HG02870 (cell line): ENCODE measurements around the gene IDUA.

Source experiments
- ATAC-seq: cut with Tn5 transposase; IDR thresholded peaks from one replicate; pipeline ENCODE4 v1.9.1; 2021; ENCODE audit warnings: mild to moderate bottlenecking, moderate library complexity; ENCODE audit not compliant: unreplicated experiment

Gene IDUA

DNA sequence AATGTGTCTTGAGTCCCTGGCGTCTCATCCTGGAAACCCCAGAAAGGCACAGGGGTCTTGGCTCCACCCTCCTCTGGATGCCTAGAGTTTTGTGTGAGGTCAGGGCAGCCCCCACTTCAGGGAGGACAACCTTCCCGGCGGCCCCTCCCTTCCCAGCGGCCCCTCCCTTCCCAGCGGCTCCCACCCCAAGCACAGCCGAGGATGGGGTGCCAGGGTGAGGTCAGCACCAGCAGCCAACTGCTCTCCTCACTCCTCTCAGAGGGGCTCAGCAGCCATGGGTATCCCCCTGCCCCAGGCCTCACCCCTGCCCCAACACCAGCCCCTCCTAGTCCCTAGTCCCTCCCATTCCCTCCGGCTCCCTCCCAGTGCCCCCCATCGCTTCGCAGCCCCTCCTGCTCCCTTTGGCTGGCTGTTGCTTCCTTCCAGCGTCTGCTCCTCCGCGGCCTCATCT is 30.9 kb upstream of the IDUA start:
- no peak for ATAC-seq

DNA sequence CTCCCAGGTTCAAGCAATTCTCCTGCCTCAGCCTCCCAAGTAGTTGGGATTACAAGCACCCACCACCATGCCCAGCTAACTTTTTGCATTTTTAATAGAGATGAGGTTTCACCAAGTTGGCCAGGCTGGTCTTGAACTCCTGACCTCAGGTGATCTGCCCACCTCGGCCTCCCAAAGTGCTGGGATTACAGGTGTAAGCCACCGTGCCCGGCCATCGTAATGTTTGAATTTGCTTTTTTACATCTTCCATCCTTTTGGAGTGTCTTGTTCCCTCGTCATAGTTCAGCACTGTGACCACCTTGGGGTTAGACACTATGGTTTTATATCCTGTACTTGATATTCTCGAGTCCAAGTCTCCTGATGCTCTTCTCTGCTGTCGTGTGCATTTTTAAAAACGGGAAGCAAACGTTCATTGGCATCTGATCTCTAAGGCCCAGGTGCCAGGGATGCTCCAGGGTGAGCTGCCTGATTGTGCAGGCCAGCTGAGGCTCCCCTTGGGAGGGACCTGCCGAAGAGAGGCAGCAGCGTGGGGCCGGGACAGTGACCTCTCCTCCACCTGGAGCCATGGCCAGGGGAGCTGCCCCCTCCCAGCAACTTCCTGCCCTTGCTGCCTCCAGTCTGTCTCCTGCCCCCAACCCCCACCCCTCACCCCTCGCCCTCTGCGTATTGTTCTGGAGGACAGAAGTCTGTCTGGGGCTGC is 30.2 kb upstream of the IDUA start:
- ATAC-seq = no peak

DNA sequence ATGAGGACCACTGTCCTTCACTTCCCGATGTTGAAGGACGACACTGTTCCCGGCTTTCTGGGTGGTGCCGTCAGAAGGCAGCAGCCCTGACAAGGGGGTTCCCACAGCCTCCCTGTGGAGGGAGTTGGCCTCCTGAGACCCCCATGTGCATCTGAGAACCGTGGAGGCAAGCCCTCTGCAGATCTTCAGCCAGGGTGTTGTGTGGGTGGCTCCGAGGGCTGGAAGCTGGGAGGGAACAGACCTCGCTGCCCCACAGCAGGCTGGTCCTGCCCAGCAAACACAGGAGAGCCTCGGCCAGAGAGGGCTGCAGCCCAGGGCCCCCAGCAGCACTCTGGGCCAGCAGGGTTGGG is 29.6 kb upstream of the IDUA start:
- no peak for ATAC-seq

DNA sequence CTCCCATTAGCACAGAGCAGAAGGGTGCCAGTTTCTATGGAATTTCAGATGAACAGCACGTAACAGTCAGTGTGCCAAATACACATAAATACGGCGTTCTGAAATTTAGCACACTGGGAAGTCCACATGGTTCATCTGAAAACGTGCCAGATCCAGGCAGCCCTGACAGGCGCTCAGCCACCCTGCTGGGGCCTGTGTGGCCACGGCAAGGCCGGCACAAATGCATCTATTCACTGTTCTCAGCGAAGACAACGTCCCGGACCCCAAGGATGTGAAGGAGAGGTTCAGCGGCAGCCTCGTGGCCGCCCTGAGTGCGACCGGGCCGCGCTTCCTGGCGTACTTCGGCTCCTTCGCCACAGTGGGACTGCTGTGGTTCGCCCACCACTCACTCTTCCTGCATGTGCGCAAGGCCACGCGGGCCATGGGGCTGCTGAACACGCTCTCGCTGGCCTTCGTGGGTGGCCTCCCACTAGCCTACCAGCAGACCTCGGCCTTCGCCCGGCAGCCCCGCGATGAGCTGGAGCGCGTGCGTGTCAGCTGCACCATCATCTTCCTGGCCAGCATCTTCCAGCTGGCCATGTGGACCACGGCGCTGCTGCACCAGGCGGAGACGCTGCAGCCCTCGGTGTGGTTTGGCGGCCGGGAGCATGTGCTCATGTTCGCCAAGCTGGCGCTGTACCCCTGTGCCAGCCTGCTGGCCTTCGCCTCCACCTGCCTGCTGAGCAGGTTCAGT is 29.1 kb upstream of the IDUA start:
- no peak for ATAC-seq

DNA sequence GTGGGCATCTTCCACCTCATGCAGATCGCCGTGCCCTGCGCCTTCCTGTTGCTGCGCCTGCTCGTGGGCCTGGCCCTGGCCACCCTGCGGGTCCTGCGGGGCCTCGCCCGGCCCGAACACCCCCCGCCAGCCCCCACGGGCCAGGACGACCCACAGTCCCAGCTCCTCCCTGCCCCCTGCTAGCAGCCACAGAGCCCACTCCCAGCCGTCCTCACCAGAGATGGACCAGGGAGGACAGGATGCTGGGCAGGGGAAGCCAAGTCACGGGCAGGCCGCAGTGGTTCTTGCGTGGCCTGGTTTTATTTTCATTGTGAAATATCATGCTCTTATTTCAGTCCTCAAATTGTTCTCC is 28.6 kb upstream of the IDUA start:
- ATAC-seq = no peak

DNA sequence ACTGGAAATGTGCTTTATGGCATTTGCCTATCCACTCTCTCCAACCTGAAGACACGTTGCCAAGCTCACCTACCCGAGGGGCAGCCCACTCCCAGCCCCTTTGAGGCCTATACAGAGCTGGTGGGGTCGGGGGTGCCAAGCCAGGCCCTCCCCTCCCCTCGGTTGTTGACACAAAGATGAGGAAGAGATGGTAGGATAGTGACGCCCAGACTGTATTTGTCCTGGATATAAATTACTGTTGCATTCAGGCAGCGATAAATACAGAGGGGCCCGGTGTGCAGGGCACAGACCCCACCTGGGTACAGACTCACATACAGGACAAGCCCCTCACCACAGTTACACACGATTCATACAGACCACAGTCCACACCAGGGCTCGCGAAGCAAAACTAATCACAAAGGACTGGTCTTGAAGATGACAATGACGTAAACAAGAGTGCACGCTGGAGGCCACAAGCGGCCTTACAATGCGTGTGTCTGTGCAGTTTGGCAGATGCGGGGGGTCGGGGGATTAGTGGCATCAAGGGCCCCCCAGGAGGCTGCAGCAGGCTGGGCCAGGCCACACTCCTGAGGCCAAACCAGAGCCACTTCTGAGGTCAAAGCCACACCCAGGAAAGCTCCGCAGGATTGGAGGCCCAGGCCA is 28.0 kb upstream of the IDUA start:
- no peak for ATAC-seq

DNA sequence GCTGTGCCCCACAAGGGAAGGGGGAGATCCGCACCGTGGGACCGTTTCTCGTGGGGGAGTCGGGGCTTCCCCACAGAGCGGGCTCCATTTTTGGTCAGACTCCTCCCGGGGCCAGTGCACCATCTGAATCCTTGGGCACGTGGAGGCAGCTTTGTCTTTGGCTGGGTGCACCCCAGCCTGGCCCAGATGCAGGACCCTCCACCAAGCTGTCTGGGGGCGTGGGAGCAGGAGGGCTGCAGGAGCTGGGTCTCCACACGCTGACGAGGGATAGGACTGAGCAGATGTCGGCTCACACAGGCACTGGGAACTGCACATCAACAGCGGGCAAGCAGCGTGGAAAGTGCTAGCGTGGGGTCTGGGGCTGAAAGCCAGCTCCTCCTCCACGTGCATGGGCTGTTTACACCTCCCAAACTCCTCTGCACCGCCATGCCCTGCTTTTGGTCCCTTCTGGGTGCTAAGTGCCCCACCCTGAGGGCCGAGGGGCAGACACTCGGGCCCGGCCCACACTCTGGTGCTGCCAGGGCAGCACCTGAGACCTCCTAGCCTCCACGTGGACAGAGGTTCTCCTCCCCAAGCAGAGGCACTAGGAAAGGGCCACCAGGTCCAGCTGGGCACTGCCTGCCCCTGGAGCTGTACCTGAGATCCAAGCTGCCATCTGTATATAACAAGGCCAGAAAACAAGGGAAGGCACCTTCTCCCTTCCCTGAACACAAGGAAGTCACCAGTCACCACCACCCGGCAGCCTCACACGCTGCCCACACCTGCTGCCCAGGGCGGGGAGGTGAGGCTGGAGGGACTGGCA is 27.3 kb upstream of the IDUA start:
- no peak for ATAC-seq

DNA sequence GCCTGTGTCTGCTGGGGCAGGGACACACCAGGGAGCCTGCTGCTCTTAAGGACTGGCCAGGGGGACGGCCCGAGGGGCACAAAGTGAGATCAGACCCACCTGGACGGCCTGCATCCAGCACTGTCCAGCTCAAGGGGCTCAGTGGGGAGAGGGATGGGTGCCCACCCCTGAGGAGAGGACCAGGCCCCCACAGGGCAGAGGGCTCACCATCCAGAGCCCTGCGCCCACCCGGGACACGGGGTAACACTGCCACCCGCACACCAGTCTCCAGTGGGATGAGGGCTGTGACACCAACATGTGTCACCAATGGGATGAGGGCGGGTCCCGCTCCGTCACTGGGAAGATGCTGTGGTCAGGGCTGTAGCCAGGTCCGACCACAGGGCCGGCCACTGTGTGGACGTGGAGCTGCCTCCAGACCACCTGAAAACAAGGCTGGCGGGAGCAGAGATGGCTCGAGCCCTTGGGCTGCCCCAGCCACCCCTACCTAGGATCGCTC is 26.7 kb upstream of the IDUA start:
- no peak for ATAC-seq

DNA sequence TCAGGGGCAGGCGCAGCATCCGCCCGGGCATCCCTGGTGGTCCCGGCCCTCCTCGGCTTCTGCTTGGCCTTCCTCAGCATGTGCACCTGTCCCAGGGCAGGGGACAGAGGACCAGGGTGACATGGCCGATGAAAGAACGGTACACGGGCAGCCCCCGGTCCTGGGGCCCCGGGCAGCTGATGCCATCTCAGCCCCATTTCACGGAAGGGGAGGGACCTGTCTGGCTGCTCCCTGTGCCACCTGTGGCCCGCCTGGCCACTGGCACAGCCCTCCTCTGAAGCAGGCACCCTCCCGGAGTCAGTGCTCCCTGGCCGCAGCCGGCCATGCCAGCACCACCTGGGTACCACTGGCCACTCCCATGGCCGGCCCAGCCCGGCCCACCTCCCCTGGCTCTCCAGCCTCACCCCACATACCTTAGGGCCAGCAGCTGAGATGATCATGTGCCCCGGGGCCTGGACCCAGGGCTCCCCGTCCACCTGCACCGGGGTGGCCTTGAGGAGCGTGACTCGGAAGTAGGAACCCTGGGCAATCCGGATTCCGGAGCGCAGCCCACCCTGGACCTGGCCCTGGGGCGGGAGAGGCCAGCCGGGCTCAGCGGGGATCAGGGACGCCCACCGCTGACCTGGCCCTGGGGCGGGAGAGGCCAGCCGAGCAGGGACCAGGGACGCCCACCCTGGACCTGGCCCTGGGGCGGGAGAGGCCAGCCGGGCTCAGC is 26.1 kb upstream of the IDUA start:
- ATAC-seq = no peak

DNA sequence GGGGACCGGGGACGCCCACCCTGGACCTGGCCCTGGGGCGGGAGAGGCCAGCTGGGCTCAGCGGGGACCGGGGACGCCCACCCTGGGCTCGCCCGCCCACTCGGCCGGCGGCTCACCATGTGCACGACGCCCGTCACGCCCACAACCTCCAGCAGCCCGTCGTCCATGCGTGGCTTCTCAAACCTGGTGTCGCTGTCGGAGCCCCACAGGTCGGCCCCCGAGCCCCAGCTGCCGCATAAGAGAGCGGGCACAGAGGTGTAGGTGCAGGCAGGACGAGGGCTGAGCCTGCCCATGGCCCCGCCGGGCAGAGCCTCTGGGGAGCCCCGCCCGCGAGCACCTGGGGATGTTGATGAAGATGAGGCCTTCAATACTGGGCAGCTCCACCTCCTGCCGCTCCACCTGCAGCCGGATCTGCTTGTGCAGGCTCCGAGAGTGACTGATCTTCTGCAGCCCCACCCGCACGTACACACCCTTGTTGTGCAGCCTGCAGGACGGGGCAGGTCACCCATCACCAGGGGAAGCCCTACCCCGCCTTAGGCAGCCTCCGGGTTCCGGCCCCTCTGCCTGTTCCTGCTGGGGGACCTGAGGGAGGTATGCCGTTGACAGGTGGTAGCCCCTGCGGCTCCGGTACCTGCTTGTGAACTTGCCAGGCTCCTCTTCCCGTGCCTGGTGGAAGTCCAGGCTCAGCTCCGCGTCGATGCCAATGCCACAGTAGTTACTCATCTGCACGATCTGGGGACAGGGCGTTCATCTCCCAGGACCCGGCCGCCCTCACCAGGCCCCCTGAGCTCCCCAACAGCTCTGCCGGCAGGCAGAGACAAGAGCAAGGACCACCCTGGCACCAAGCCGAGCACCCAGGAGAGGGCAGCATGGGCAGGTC is 25.3 kb upstream of the IDUA start:
- ATAC-seq = no peak

DNA sequence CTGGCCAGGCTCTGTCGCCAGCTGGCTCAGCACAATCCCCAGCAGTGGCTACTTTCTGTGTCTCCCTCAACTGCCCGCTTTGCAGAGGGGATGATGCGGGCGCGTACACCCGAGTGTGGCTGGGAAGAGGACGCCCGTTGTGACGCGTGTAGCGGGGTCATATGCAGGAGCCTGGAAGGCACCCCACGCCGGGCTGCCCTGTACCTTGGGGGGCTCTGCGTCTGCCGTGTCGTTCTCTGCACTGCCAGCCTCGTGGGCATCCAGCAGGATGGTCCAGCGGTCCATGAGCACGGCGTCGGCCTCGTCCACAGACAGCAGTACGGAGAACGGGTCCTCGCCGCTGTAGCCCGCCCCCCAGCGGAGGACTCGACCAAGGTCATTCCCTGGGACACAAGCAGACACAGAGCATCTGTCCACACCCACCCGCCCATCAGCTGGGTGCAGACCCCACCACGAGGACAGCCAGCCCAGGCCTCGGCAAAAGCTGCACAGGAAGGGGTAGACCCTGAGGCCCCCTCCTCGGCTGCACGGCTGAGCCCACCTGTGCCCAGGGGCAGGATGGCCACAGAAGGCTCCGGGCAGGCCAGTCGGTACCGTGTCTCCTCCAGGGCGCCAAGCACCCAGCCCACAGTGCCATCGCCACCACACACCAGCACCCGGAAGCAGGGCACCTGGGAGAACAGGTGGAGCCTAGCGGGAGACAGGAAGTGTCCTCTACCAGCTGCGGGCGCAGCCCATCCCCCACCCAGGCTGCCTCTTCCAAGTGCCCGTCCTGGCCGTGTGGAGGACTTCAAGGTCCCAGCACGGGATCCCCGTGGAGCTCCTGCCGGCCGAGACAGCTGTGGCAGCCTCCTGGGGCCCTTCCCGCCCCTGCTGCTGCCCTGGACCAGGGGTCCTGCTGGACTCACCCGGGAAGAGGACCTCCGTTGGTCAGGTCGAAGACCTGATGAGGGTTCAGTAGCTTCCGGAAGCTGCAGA is 24.3 kb upstream of the IDUA start:
- no peak for ATAC-seq

DNA sequence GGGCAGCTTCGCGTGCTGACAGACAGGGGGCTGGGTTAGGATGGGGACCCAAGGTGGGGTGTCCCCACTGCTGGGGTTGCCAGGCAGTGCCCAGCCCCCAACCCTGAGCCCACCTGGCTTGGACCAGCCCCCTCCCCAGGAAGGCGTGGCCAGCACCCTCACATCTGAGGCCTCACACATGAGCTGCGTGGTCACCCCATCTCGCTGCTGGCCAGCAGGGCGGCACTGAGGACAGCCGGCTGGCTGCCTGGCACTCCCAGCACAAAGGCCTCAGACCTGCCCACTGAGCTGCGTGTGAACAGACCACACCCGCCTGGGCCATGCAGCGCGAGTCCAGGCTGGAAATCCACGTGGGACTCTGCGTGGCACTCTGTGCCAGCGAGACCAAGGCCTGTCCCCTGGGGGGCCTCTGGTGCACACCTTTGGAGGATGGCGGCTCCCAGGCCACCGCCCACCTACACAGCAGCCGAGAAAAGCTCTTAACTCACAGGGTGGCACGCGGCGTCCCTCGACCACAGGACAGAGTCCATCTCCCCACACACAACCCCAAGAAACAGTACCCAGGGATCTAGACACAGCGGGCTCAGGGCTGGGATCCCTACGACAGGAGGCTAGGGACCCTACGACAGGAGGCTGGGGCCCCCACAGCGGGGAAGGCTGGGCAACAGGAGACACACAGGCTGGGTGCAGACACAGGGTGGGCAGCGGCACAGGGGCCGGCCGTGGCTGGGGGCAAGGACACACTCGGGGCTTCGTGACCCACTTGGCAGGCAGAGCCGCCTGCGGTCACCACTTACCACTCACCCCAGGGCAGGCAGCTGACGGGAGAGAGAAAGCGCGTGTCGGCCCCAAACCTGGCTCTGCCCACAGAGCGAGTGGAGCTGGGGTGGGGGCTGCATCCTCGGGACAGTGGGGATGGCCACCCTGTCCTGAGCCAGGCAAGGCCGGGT is 23.3 kb upstream of the IDUA start:
- no peak for ATAC-seq

DNA sequence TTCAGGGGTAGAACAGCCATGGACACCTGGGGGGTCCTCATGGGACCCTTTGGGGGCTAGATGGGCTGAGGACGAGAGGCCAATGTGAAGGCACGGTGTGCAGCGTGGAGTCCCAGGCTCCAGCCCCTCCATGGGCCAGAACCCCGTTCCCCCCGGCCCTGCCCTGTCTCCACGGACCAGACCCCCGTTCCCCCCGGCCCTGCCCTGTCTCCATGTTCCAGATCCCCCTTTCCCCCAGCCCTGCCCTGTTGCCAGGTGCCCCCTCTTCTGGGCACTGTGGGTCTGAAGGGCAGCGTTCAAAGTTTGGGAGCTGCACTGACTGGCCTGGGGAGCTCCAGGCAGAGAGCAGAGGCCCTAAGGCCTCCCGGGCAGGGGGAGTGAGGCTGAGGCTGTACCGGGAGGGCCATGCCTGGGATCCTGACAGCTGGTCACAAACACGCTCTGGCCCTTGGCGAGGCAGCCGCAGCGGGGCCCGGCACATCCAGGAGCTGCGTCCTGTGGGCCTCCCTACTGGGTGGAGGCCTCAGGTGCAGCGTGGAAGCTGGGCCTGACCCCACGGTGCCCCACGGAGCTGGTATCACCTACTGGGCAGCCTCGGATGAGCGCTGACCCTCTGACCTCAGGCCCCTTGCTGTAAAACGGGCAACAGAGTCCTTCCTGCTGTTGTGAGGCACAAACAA is 22.4 kb upstream of the IDUA start:
- ATAC-seq = no peak

DNA sequence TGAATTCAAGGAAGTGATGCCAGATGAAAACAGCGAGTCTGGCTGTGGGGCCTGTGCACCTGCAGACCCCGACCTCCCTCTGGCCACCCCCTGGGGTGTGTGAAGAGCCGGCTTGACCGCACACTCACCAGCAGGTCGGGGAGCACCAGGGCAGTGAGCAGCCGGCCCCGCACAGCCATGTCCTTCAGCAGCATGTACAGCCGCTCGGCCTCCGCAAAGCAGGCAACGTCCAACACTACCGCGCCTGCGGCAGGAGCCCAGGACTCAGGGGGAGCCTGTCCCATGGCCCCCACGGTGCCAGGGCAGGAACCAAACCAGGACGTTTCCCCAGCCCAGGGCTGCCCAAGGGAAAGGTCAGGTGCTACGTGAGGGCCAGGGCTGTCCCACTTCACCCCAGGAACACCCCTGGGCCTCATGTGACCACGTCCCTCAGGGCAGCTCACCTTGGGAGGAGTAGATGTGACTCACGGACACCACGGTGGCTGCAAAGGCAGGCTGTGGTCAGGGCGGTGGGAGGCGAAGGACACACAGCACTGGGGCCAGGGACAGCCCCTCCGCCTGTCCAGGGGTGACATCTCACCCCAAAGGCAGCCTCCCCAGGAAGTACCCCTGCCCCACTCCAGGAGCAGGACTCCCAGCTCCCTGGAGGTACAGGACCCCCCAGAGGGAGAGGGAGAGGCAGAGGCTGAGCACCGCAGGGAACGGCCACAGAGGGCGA is 21.6 kb upstream of the IDUA start:
- no peak for ATAC-seq

DNA sequence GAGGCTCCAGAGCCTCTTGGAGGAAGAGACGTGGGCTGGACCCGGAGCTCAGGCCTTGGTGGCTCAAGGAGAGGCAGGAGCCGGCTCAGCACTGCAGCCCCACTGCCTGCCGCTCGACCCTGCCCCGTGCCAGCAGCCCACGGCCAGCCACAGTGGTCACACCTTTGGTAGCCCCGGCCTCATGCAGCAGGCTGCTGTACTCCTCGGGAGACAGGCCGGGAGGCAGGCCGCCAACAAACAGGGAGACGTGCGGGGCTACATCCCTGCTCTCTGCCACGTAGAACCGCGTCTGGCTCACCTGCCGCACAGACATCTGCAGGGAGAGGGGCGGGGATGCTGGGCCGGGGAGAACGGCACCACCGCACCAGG is 21.1 kb upstream of the IDUA start:
- no peak for ATAC-seq
